ENCODE data around the gene PKM. TPM values are rescaled to one million over a fixed set of nuclear protein-coding genes. Genes with fewer than 3 reads are reported as not detected.

PKM gene
- total and polyA plus RNA-seq, 5 donors from 2014 or later, result 332 to 510 (median 383) TPM

DNA sequence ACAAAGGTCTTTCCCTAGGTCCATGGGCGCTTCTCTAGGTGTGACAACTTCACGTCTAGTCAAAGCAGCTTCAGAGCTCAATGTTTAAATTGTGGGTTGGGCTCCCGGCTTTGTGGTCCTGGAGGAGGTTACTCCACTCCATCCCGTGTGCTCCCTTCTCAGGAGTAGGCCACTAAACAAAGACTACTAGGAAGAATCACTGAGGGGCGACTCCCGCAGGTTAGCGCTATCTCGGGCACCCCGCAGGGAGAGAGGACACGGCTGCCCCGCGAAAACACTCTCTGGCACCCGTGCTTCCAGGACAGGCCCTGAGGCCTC lies 40.9 kb upstream of the PKM start:
- Mint-ChIP-seq H3K27ac (peak overlapping the region; percentile 18 to 96 (median 92)), H3K27me3 (no peaks in the 10 kb centered on the region), H3K9me3 (no peaks in the 10 kb centered on the region), H3K36me3 (peaks cover 5% of the 10 kb centered on the region), H3K4me1 (peaks cover 6 to 48% (median 30%) of the 10 kb centered on the region in 4 donors), H3K4me3 (peak overlapping the region; percentile 86 to 92 (median 88))
- DNase-seq, result peak in 2 of 3 donors; percentile 3 to 36
- no peak for ATAC-seq (ENCODE audit: low read depth in 2 of 2)
- no peaks in the 10 kb centered on the region for H3K9me3 ChIP-seq (ENCODE audit: control insufficient read depth in 2 of 2, low read length in 2 of 2)
- H3K36me3 ChIP-seq (ENCODE audit: control insufficient read depth, insufficient read depth, low read length), result peaks cover 15% of the 10 kb centered on the region
- peak overlapping the region; percentile 82 for H3K27ac ChIP-seq (ENCODE audit: insufficient read depth, low read length, poor library complexity, severe bottlenecking)
- peaks cover 20% of the 10 kb centered on the region for H3K4me1 ChIP-seq (ENCODE audit: control insufficient read depth, insufficient read depth, low read length, poor library complexity, severe bottlenecking)
- H3K4me3 ChIP-seq (ENCODE audit: low read depth, low read length), result peak overlapping the region; percentile 69
- no peaks in the 10 kb centered on the region for H3K27me3 ChIP-seq (ENCODE audit: control insufficient read depth, insufficient read depth, low read length)

DNA sequence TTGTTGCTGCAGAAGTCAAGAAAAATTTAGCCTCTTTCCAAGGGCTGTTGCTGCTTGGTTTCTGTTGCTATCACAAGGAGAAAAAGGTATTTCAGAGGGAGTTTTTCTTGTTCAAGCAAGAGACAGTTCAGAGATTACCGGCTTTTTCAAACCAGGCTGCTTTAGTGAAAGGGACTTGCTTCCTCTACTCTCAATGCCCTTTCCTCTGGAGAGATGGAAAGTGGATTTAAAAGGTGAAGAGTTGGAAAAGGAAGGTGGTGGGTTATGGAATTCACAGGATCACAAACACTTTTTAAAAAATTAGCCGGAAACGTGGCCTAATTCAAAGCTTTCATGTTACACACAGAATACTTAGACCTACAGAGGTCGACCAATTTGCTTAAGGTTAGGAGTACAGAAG lies 40.2 kb upstream of the PKM start:
- no peak for ATAC-seq (ENCODE audit: low read depth in 2 of 2)
- peaks cover 6 to 48% (median 30%) of the 10 kb centered on the region in 4 donors for H3K4me1 Mint-ChIP-seq

DNA sequence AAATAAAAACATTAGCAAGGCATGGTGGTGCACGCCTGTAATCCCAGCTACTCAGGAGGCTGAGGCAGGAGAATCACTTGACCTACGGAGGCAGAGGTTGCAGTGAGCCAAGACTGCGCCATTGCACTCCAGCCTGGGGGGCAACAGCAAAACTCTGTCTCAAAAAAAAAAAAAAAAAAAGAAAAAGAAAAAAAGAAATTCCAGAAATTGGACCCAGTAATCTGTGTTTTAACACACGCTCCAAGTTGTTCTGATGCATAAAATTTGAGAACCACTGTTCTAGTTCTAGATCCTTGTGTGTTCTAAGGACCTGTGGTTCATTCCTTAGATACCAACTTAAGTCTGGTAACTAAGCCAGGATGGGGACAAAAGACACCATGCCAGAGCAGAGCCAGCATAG lies 38.7 kb upstream of the PKM start:
- no peaks in the 10 kb centered on the region for H3K27me3 Mint-ChIP-seq
- peaks cover 14% of the 10 kb centered on the region for H3K36me3 Mint-ChIP-seq
- no peak for DNase-seq
- no peak overlapping the region for H3K27ac Mint-ChIP-seq
- Histone ChIP-seq H3K4me3 (ENCODE audit: low read depth, low read length) (no peak overlapping the region), H3K27ac (ENCODE audit: insufficient read depth, low read length, poor library complexity, severe bottlenecking) (no peak overlapping the region), H3K27me3 (ENCODE audit: control insufficient read depth, insufficient read depth, low read length) (no peaks in the 10 kb centered on the region), H3K9me3 (ENCODE audit: control insufficient read depth in 2 of 2, low read length in 2 of 2) (no peaks in the 10 kb centered on the region), H3K4me1 (ENCODE audit: control insufficient read depth, insufficient read depth, low read length, poor library complexity, severe bottlenecking) (peaks cover 20% of the 10 kb centered on the region), H3K36me3 (ENCODE audit: control insufficient read depth, insufficient read depth, low read length) (peaks cover 36% of the 10 kb centered on the region)
- no peaks in the 10 kb centered on the region for H3K9me3 Mint-ChIP-seq
- peak overlapping the region in 1 of 4 donors; percentile 87 for H3K4me3 Mint-ChIP-seq
- no peak for ATAC-seq (ENCODE audit: low read depth in 2 of 2)
- peaks cover 6 to 48% (median 30%) of the 10 kb centered on the region in 4 donors for H3K4me1 Mint-ChIP-seq

More for the DNA sequence above, 40.2 kb upstream of the PKM start:
- Mint-ChIP-seq H3K4me3 (peak overlapping the region; percentile 86 to 92 (median 88)), H3K36me3 (peaks cover 9% of the 10 kb centered on the region), H3K27me3 (no peaks in the 10 kb centered on the region), H3K27ac (peak overlapping the region; percentile 18 to 96 (median 92)), H3K9me3 (no peaks in the 10 kb centered on the region)
- Histone ChIP-seq H3K9me3 (ENCODE audit: control insufficient read depth in 2 of 2, low read length in 2 of 2) (no peaks in the 10 kb centered on the region), H3K4me3 (ENCODE audit: low read depth, low read length) (peak overlapping the region; percentile 69), H3K27me3 (ENCODE audit: control insufficient read depth, insufficient read depth, low read length) (no peaks in the 10 kb centered on the region), H3K4me1 (ENCODE audit: control insufficient read depth, insufficient read depth, low read length, poor library complexity, severe bottlenecking) (peaks cover 20% of the 10 kb centered on the region), H3K27ac (ENCODE audit: insufficient read depth, low read length, poor library complexity, severe bottlenecking) (peak overlapping the region; percentile 82), H3K36me3 (ENCODE audit: control insufficient read depth, insufficient read depth, low read length) (peaks cover 21% of the 10 kb centered on the region)
- DNase-seq, result no peak

- no peak for DNase-seq
- Histone ChIP-seq H3K27ac (ENCODE audit: insufficient read depth, low read length, poor library complexity, severe bottlenecking) (no peak overlapping the region), H3K36me3 (ENCODE audit: control insufficient read depth, insufficient read depth, low read length) (peaks cover 74% of the 10 kb centered on the region), H3K4me3 (ENCODE audit: low read depth, low read length) (no peak overlapping the region), H3K9me3 (ENCODE audit: control insufficient read depth in 2 of 2, low read length in 2 of 2) (no peaks in the 10 kb centered on the region), H3K4me1 (ENCODE audit: control insufficient read depth, insufficient read depth, low read length, poor library complexity, severe bottlenecking) (no peaks in the 10 kb centered on the region), H3K27me3 (ENCODE audit: control insufficient read depth, insufficient read depth, low read length) (no peaks in the 10 kb centered on the region)
- Mint-ChIP-seq H3K4me3 (no peak overlapping the region), H3K4me1 (peaks cover 0 to 12% (median 6%) of the 10 kb centered on the region in 4 donors), H3K36me3 (peaks cover 52% of the 10 kb centered on the region), H3K27me3 (no peaks in the 10 kb centered on the region), H3K9me3 (no peaks in the 10 kb centered on the region), H3K27ac (no peak overlapping the region)
- ATAC-seq (ENCODE audit: low read depth in 2 of 2), result no peak
Measured at GRCh38 chr15:72265031-72265430, 34.0 kb upstream of the PKM start.

GRCh38 chr15:72252663-72253299 lies 21.8 kb upstream of the PKM start:
- Histone ChIP-seq H3K36me3 (ENCODE audit: control insufficient read depth, insufficient read depth, low read length) (peaks cover 82% of the 10 kb centered on the region), H3K27ac (ENCODE audit: insufficient read depth, low read length, poor library complexity, severe bottlenecking) (no peak overlapping the region), H3K4me3 (ENCODE audit: low read depth, low read length) (no peak overlapping the region), H3K27me3 (ENCODE audit: control insufficient read depth, insufficient read depth, low read length) (no peaks in the 10 kb centered on the region), H3K4me1 (ENCODE audit: control insufficient read depth, insufficient read depth, low read length, poor library complexity, severe bottlenecking) (no peaks in the 10 kb centered on the region), H3K9me3 (ENCODE audit: control insufficient read depth in 2 of 2, low read length in 2 of 2) (no peaks in the 10 kb centered on the region)
- Mint-ChIP-seq H3K27me3 (no peaks in the 10 kb centered on the region), H3K36me3 (peaks cover 48% of the 10 kb centered on the region), H3K27ac (no peak overlapping the region), H3K9me3 (peaks cover 0 to 1% (median 0%) of the 10 kb centered on the region in 7 donors), H3K4me1 (peaks cover 0 to 11% (median 0%) of the 10 kb centered on the region in 4 donors), H3K4me3 (no peak overlapping the region)
- ATAC-seq (ENCODE audit: low read depth in 2 of 2) (no peak), DNase-seq (no peak)

DNA sequence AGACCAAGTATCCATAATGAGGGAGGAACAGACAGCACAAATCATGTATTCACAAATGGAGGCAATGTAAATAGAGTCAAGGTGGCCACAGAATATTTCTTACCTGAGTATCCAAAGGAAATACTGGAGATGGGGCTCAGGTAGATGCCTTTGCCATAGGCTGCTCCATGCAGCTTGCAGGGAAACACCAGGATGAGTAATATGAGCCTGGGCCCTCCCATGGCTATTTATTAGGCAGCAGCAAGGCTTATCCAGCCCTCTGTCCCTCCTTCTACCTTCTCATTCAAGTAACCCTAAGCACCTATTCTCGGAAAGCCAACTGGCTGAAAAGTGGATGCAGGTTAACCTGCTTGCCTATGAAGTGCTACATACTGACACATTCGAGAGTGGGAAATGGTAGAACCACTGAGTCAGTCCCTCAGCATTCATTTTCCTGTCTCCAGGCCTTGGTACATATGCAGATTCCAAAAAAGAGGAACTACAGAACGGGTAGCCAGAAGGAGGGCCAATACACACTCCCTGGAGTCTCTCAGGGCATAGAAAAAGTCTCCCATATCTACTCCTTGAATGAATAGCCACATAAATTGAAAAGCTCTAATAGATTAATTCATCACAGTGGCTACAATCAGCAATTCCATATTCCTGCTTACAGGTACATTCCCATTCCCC lies 18.3 kb upstream of the PKM start:
- no peaks in the 10 kb centered on the region for H3K27me3 Mint-ChIP-seq
- DNase-seq (no peak), ATAC-seq (ENCODE audit: low read depth in 2 of 2) (no peak)
- Histone ChIP-seq H3K4me3 (ENCODE audit: low read depth, low read length) (no peak overlapping the region), H3K9me3 (ENCODE audit: control insufficient read depth in 2 of 2, low read length in 2 of 2) (no peaks in the 10 kb centered on the region), H3K36me3 (ENCODE audit: control insufficient read depth, insufficient read depth, low read length) (peaks cover 56% of the 10 kb centered on the region), H3K27me3 (ENCODE audit: control insufficient read depth, insufficient read depth, low read length) (no peaks in the 10 kb centered on the region), H3K4me1 (ENCODE audit: control insufficient read depth, insufficient read depth, low read length, poor library complexity, severe bottlenecking) (no peaks in the 10 kb centered on the region), H3K27ac (ENCODE audit: insufficient read depth, low read length, poor library complexity, severe bottlenecking) (no peak overlapping the region)
- H3K27ac Mint-ChIP-seq, result no peak overlapping the region
- H3K4me1 Mint-ChIP-seq, result peaks cover 0 to 11% (median 4%) of the 10 kb centered on the region in 4 donors
- H3K9me3 Mint-ChIP-seq, result peaks cover 0 to 1% (median 0%) of the 10 kb centered on the region in 7 donors
- no peak overlapping the region for H3K4me3 Mint-ChIP-seq
- H3K36me3 Mint-ChIP-seq, result peaks cover 47% of the 10 kb centered on the region

GRCh38 chr15:72248514-72248913 lies 17.5 kb upstream of the PKM start:
- Mint-ChIP-seq H3K4me1 (peaks cover 0 to 11% (median 4%) of the 10 kb centered on the region in 4 donors), H3K27me3 (no peaks in the 10 kb centered on the region), H3K36me3 (peaks cover 42% of the 10 kb centered on the region), H3K4me3 (no peak overlapping the region), H3K9me3 (peaks cover 0 to 1% (median 0%) of the 10 kb centered on the region in 7 donors), H3K27ac (no peak overlapping the region)
- H3K27ac ChIP-seq (ENCODE audit: insufficient read depth, low read length, poor library complexity, severe bottlenecking), result no peak overlapping the region
- H3K9me3 ChIP-seq (ENCODE audit: control insufficient read depth in 2 of 2, low read length in 2 of 2), result no peaks in the 10 kb centered on the region
- H3K4me1 ChIP-seq (ENCODE audit: control insufficient read depth, insufficient read depth, low read length, poor library complexity, severe bottlenecking), result no peaks in the 10 kb centered on the region
- H3K36me3 ChIP-seq (ENCODE audit: control insufficient read depth, insufficient read depth, low read length), result peaks cover 51% of the 10 kb centered on the region
- ATAC-seq (ENCODE audit: low read depth in 2 of 2) (no peak), DNase-seq (no peak)
- no peaks in the 10 kb centered on the region for H3K27me3 ChIP-seq (ENCODE audit: control insufficient read depth, insufficient read depth, low read length)
- no peak overlapping the region for H3K4me3 ChIP-seq (ENCODE audit: low read depth, low read length)

Measured in CD4-positive, CD25-positive, alpha-beta regulatory T cell (primary cell).